ENCODE measurements around the gene FGFR3.

Gene FGFR3

GRCh38 chr4:1770791-1771231 is 22.3 kb upstream of the FGFR3 start:
- DNase-seq: no peak

- DNase-seq: no peak
These were observed 21.4 kb upstream of the FGFR3 start for GRCh38 chr4:1771555-1772305.

- no peak for DNase-seq
These were observed 20.1 kb upstream of the FGFR3 start for GRCh38 chr4:1772853-1773538.

- DNase-seq: no peak
These were observed 19.3 kb upstream of the FGFR3 start for GRCh38 chr4:1773754-1774153.

- DNase-seq: no peak
These were observed 17.2 kb upstream of the FGFR3 start for GRCh38 chr4:1775731-1776500.

GRCh38 chr4:1776521-1777161 is 16.5 kb upstream of the FGFR3 start:
- DNase-seq: no peak

GRCh38 chr4:1777822-1778641 is 15.1 kb upstream of the FGFR3 start:
- DNase-seq: no peak

- DNase-seq: no peak
These were observed 14.3 kb upstream of the FGFR3 start for GRCh38 chr4:1778642-1779392.

- DNase-seq: no peak
These were observed 13.3 kb upstream of the FGFR3 start for GRCh38 chr4:1779588-1780382.

GRCh38 chr4:1780435-1780834 is 12.7 kb upstream of the FGFR3 start:
- no peak for DNase-seq

- DNase-seq: no peak
These were observed 10.1 kb upstream of the FGFR3 start for GRCh38 chr4:1783015-1783414.

GRCh38 chr4:1783970-1784369 is 9.1 kb upstream of the FGFR3 start:
- DNase-seq: no peak

- DNase-seq: no peak
These were observed 8.7 kb upstream of the FGFR3 start for GRCh38 chr4:1784395-1784788.

- DNase-seq: no peak
These were observed 8.1 kb upstream of the FGFR3 start for GRCh38 chr4:1784789-1785591.

- DNase-seq: no peak
These were observed 7.5 kb upstream of the FGFR3 start for GRCh38 chr4:1785592-1785991.

- DNase-seq: no peak
These were observed 6.3 kb upstream of the FGFR3 start for GRCh38 chr4:1786544-1787362.

GRCh38 chr4:1787411-1788077 is 5.5 kb upstream of the FGFR3 start:
- no peak for DNase-seq

- DNase-seq: no peak
These were observed 4.7 kb upstream of the FGFR3 start for GRCh38 chr4:1788254-1788973.
